OCI-LY3 (cell line): Measurements from ENCODE around the gene PLCB1.

ENCODE experiments used
- CTCF ChIP-seq: fragments of 200-600, 300-600 bp; sonication (generic); IDR thresholded peaks from 2 replicates; pipeline ENCODE4 v1.5.1; 2014; ENCODE audit warnings: antibody characterized with exemption, low read length, low read depth
- EZH2phosphoT487 ChIP-seq: fragments of 200-600 bp; shearing (Covaris generic); IDR thresholded peaks from 2 replicates; pipeline ENCODE4 v1.6.1; 2018; ENCODE audit warnings: antibody characterized with exemption, mixed run types, low read depth

- TF ChIP-seq CTCF (no peak), EZH2phosphoT487 (no peak)
Measured at GRCh38 chr20:8616792-8617191, 484.7 kb downstream of the PLCB1 start.
